Measurements from ENCODE around the gene RBCK1. TPM values are rescaled to one million over a fixed set of nuclear protein-coding genes. Genes with fewer than 3 reads are reported as not detected.

Gene RBCK1
- total RNA-seq, 2 donors from 2014 or later = 134 to 169 TPM

DNA sequence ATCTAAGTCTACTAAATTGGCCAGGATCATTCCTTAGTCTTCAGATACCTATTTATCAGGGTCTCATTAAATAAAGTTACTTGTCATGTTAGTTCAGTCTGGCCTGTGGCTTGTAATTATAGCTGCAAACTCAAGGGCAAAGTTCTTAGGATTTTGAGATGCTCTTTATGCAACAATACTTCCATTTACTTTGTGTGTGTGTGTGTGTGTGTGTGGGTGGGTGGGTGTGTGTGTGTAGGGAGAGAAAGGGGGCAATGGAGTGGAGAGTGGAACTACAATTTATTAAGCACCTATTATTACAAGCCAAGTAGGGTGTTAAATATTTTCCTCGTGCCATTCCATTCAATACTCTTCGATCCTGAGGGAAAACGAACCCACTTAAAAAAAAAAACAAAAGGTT lies 71.9 kb downstream of the RBCK1 start:
- H3K4me3 ChIP-seq = no peak overlapping the region
- H3K27ac ChIP-seq = no peak overlapping the region
- H3K36me3 ChIP-seq = peaks cover 10% of the 10 kb centered on the region
- H3K9ac ChIP-seq (ENCODE audit: low read depth in 2 of 2, low read length in 2 of 2) = no peak overlapping the region
- intact Hi-C loops (cut with DNase I) = no loop called here
- no peak for DNase-seq
- peaks cover 4% of the 10 kb centered on the region for H3K4me1 ChIP-seq
- TF ChIP-seq, protein P1, sequence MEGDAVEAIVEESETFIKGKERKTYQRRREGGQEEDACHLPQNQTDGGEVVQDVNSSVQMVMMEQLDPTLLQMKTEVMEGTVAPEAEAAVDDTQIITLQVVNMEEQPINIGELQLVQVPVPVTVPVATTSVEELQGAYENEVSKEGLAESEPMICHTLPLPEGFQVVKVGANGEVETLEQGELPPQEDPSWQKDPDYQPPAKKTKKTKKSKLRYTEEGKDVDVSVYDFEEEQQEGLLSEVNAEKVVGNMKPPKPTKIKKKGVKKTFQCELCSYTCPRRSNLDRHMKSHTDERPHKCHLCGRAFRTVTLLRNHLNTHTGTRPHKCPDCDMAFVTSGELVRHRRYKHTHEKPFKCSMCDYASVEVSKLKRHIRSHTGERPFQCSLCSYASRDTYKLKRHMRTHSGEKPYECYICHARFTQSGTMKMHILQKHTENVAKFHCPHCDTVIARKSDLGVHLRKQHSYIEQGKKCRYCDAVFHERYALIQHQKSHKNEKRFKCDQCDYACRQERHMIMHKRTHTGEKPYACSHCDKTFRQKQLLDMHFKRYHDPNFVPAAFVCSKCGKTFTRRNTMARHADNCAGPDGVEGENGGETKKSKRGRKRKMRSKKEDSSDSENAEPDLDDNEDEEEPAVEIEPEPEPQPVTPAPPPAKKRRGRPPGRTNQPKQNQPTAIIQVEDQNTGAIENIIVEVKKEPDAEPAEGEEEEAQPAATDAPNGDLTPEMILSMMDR (IDR thresholded peaks at IDR 0.05) = no peak
- no peaks in the 10 kb centered on the region for H3K9me3 ChIP-seq
- H3K27me3 ChIP-seq = no peaks in the 10 kb centered on the region

DNA sequence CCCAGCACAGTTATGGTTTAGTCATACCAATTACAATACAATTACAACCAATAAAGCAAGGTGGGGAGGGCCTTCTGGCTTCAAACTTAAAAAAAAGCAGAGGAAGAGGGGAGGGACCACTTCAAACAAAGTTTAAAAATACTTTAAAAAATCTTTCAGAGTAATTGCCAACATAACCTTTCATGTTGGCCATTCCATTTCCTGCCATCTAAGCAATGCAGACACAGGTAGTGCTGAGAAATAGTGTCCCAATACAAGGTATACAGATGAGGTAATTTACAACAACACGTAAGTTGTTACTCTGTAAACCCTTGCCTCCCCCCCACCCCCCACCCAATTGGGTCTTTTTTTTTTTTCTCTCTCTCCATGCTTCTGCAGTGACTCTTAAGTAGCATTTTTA lies 73.1 kb downstream of the RBCK1 start:
- DNase-seq = no peak
- Histone ChIP-seq H3K9ac (ENCODE audit: low read depth in 2 of 2, low read length in 2 of 2) (no peak overlapping the region), H3K27ac (no peak overlapping the region), H3K27me3 (no peaks in the 10 kb centered on the region), H3K4me3 (no peak overlapping the region), H3K9me3 (no peaks in the 10 kb centered on the region), H3K4me1 (no peaks in the 10 kb centered on the region), H3K36me3 (peaks cover 10% of the 10 kb centered on the region)
- intact Hi-C loops (cut with DNase I) = no loop called here
- TF ChIP-seq, protein P1 (IDR thresholded peaks at IDR 0.05) = no peak

Other genes with a start within 250 kb of the RBCK1 start
- gene DEFB128, start 218.6 kb upstream of the RBCK1 start, total RNA-seq = not detected
- gene DEFB129, start 181.0 kb upstream of the RBCK1 start, total RNA-seq = not detected
- not detected for gene DEFB132, start 150.6 kb upstream of the RBCK1 start, total RNA-seq
- gene C20orf96, start 117.5 kb upstream of the RBCK1 start, total RNA-seq = 1 to 10 TPM; 7.9 to 8.2 TPM
- 10 to 100 TPM; 13.7 to 15.6 TPM for gene ZCCHC3, start 110.7 kb upstream of the RBCK1 start, total RNA-seq
- gene SOX12, start 82.7 kb upstream of the RBCK1 start, total RNA-seq = 1 to 10 TPM; 5.0 to 7.5 TPM
- 10 to 100 TPM; 11.2 to 18.3 TPM for gene NRSN2, start 61.2 kb upstream of the RBCK1 start, total RNA-seq
- 10 to 100 TPM; 13.5 to 48.5 TPM for gene TRIB3, start 27.5 kb upstream of the RBCK1 start, total RNA-seq
- 10 to 100 TPM; 25.4 to 31.9 TPM for gene TBC1D20, start 54.2 kb downstream of the RBCK1 start, total RNA-seq
- gene CSNK2A1, start 135.5 kb downstream of the RBCK1 start, total RNA-seq = 100 to 1,000 TPM; 107 to 144 TPM
- gene TCF15, start 202.0 kb downstream of the RBCK1 start, total RNA-seq = under 1 TPM; 0.16 to 0.22 TPM
- gene SRXN1, start 244.9 kb downstream of the RBCK1 start, total RNA-seq = 10 to 100 TPM; 20.8 to 25.3 TPM

Measured in colonic mucosa (tissue), 4 donors.